M059J (cell line): Measurements from ENCODE around the gene ARHGAP42. TPM values are rescaled to one million over a fixed set of nuclear protein-coding genes. Genes with fewer than 3 reads are reported as not detected.
A peak's percentile ranks its signal among the peaks of the same experiment; 100 is the strongest.
"Not testable (repeated sequence)": the region's sequence is repeated elsewhere in the genome, so short reads cannot be mapped to it uniquely, and the experiment has no call there.

Source experiments
- DNase-seq: peaks from one replicate; pipeline ENCODE4 v3.0.0-alpha.2; 2012; ENCODE audit warnings: low read depth
- total RNA-seq: library from RNA; depleted of rRNA; stranded (reverse); fragments of >200 nt; shearing (Covaris generic); gene quantifications from 2 replicates; pipeline ENCODE4 v1.2.3, GENCODE V29; 2014

The ARHGAP42 gene
- total RNA-seq, 1 experiment from 2014 or later: 5.9 TPM

DNA sequence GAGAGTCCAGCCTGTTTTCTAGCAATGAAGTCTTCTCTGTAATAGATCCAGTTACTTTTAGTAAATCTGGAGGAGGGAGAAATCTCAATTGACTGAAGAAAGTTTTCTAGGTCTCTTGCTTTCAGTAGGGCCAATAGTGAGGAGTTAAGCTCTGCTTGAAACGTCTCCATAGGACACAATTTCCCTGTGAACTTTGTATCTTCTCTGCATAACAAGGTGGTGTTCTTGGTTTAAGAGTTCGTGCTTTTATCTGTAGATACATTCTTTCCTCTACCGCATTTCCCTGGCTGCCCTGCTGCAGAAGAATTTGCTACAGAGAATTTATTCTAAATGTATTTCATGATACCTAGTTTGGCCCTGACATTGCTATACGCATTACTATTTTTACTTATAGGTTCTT is 183.1 kb downstream of the ARHGAP42 start:
- no peak for DNase-seq

DNA sequence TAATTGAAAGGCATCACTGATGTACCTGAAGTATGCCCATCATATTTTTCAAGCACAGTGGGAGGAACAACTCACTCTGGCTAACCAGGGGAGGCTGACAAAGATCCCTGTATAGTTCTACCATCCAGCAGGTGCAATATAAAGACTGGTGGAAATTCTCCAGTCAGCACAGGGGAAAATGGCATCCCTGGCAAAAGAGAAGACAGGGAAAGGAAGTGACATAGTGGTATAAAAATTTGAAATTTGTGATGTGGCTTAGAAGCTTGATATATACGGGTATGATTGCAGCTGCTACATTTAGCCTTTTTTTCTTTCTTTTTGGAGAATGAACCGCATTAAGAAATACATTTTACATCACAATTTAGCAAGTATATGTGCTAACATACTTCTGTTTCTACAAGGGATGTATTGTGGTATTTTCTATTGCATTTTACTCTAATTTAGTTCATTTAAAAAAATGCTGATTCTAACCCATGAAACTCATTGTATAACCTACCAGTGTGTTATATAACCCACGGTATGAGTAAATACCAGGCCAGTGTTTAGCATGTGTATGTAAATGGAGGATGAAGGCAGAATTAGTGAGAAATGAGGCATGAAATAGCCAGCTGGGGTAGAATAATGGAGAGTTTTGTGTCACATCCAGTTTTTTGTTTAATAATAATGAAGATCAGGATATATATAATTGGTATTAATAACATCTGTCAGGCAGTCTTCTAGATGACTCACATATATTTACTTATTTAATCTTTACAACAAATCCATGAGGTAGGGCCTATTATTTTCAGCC is 186.1 kb downstream of the ARHGAP42 start:
- peak; percentile 39 for DNase-seq

DNA sequence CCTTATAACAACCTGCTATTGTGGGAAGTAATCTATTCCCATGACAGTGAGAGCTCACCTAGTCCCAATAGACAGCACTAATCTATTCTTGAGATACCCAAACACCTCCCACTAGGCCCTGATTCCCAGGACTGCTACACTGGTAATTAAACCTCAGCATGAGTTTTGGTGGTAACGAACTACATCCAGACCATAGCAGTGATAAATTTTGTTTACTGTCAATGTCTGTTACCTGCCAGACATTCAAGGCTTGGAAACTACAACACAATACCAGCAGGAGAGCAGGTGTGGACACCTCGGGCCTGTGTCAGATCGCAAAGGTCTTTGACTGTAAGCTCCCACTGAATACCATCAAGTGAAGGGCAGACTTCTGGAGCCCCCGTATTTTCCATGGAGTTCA is 187.1 kb downstream of the ARHGAP42 start:
- no peak for DNase-seq

DNA sequence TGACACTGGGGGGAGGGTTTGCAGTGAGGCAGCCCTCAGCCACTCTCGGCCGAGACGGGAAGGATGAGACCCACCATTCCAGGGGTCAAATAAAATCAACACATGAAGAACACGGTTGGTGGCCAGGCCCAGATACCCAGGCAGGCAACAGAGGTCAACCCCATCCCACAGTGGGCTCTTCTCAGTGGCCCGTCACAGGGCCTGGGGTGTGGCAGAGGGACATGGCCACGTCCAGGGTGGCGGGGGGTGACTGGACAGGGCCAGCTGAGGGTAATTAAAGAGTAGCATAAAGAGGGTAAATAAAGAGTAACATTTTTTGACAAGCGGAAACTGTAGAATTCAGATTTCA is 188.4 kb downstream of the ARHGAP42 start:
- no peak for DNase-seq

DNA sequence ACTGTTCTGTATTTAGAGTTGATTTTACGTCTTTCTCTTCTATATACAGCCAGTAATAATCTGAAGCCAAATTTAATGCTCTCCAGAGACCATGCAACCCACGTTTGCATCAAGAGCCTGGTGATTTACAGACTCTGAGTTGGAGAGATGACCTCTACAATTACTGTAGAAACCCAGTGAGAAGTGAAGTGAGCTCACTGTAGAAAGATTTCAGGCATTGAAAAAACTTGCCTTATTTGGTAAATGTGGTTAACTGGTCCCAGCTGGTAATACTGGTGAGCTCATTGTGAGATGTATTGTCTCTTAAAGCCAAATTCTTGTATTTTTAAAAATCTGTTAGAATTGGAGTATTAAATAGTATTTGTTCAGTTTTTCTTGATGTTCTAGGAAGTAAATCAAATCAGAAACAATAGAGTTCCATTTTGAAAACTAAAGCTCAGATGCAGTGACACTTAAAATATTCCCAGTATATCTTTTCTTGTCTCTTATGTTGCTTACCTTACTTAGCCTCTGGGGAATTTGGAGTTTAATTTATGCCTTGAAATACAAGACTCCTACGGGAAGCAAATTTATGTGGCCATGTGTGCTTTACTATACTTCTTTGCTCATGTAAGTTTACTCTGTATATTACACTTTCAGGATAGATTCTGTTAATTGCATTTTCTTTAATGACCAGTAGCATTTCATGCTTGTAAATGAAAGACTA is 189.9 kb downstream of the ARHGAP42 start:
- DNase-seq: peak; percentile 96

DNA sequence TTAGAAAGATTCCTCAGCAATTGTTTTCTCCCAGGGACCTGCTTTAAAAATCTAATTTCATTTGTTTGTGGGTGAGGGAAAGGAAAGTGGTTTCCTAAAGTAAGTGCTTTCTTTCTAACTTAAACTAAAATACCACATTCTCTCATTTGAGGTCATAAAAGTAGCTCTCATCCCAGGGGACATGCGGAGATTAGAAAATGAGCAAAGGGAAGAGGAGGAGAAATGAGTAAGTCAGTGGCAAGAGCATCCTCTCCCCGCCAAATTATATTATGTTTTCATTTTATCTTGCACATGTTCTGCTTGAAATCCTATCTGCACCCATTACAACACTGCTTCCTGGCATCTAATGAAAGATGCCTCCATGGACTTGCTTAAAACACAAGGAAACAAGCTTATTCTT is 191.4 kb downstream of the ARHGAP42 start:
- no peak for DNase-seq

DNA sequence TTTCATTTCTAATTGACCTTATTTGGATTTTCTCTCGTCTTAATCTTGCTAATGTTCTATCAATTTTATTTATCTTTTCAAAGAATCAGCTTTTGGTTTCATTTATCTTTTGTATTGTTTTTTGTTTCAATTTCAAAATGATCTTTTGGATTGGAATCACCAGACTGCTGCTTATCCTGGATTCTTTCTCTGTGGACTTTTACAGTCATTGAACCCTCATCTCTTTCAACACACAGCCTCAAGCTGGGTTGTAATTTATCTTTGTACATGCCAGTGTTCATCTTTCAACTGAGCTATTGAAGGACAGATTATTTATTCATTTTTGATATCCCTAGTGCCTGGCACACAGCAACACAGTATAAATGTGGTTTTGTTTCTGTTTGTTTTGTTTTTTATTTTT is 195.9 kb downstream of the ARHGAP42 start:
- DNase-seq: no peak

DNA sequence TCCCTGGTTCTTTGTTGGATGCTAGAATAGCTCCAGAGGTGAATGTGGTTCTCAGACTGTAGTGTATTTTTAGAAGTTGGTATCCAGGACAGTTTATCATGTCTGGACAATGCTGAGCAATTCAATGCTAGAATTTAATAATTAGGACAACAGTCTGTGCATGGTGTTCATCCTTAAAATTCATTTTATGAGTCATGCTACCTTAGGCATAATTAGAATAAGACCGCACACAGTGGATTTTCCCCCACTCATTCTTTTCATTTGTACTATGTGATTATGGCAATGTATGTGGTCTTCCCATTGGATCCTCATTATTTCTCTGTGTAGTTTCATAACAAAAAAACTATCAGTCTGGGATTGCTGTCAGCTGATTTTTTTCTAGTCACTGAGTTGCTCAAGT is 196.7 kb downstream of the ARHGAP42 start:
- peak; percentile 51 for DNase-seq

DNA sequence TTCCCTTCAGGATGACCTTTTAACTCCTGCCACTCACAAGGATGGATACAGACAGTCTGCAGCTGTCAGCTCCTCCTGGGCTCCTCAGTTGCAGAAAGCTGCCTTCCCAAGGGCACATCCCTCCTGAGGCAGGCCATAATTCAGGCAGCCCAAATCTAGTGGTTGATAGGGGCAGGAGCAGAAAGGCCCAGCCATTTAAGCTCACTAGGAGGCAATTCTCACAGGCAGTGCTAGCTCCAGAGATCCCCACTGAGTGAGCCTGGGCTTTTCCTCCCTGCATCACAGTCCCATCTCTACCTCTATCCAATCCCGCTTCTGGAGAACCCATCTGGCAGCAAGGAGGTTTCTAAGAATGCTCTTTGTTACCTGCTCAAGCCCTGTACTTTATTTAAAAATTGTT is 200.6 kb downstream of the ARHGAP42 start:
- DNase-seq: no peak

DNA sequence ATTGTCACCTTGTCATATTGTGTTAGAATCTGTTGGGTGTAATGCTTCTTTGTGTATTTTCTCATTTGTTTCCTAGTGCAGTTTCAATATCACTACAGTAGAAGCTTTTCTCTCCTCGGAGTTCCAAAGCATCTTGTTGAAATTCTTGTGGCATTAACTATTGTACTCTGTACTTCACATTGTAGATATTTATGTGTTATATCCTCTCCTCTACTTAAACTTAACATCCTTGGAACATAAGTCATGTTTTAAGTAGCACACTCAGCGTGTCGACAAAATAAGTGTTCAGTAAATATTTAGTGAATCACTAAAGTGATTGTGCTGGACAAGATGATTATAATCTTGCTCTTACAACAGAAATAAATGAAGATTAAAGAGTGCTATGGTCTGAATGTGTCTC is 201.7 kb downstream of the ARHGAP42 start:
- no peak for DNase-seq

DNA sequence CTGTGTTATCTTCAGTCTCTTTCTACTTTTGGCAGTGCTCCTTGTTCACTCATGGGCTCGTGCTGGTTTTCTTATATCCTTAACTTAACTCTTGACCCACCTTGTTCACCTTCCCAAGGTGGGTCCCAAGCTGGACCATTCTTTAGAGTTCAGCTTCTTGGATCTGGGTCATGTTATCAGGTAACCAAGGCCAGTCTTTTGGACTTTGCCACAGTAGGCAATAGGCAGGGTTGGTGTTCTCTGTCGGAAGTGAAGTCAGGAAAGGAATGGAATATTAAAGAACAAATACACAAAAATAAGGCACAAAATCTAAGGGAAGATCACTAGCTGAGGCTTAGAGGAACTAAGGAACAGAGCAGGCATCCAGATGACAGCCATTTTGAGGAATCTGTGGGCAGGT is 202.7 kb downstream of the ARHGAP42 start:
- no peak for DNase-seq

DNA sequence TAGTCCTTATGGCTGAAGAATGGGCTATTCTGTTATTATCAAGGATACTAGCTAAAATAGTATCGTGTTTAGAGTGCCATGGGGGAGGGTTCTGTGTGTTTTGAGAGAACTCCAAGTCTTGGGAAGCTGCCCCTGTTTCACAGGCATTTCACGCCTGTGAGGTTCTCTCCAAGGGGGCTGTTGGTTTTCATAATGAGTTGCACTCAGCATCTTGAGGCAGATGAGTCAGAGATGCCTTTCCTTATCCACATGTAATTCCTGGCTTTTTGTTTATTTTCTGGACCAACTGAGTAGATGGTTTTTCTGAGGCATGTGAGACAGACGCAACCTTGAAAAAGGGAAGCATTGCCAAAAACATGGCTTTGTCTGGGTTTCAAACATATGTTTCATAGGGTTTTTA is 203.7 kb downstream of the ARHGAP42 start:
- DNase-seq: peak; percentile 92

DNA sequence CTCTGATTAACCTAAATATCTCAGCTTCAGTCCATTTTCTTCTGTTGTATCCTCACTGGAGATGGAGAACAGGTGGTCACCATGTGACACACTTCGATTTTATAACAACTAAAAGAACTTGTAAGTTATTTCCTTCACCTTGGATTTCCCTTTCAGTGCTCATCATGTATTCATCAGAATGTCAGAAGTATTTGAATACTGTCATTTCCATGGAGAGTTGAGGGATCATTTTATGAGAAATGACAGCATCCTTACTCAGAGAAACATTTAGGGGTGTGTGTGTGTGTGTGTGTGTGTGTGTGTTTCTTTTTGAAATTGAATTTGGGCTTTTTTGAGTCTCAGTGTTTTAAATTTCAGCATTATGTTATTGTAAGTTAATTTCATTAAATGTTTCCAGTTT is 205.8 kb downstream of the ARHGAP42 start:
- peak; percentile 40 for DNase-seq

DNA sequence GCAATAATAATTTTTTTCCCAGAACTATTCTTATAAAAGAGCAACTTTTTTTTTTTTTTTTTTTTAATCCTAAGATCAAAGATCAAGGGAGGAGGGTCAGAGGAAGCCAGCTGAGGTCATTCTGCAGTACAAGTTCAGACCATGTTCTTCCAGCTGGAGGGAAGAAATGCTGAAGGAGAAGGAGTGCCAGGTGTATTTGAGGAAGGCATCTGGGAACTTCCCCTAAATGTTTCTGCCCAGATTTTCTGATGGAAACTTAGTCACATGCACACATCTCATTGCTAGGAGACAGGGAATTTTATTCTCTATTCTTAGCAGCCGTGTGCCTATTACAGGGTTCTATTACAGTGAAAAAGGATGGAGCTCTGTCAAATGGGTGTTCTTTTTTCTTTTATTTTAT is 208.4 kb downstream of the ARHGAP42 start:
- DNase-seq: no peak

DNA sequence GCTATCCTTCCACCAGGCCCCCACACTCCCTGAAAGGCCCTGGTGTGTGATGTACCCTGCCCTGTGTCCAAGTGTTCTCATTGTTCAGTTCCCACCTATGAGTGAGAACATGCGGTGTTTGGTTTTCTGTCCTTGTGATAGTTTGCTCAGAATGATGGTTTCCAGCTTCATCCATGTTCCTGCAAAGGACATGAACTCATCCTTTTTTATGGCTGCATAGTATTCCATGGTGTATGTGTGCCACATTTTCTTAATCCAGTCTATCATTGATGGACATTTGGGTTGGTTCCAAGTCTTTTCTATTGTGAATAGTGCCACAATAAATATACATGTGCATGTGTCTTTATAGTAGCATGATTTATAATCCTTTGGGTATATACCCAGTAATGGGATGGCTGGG is 208.9 kb downstream of the ARHGAP42 start:
- DNase-seq: not testable (repeated sequence)

DNA sequence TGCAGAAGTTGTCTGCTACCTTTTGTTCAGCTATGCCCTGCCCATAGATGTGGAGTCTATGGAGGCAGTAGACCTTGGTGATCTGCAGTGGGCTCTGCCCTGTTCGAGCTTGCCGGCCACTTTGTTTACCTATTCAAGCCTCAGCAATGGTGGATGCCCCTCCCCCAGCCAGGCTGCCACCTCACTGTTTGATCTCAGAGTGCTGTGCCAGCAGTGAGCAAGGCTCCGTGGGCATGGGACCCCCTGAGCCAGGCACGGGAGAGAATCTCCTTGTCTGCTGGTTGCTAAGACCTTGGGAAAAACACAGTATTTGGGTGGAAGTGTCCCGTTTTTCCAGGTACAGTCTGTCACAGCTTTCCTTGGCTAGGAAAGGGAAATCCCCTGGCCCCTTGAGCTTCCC is 214.4 kb downstream of the ARHGAP42 start:
- not testable (repeated sequence) for DNase-seq

DNA sequence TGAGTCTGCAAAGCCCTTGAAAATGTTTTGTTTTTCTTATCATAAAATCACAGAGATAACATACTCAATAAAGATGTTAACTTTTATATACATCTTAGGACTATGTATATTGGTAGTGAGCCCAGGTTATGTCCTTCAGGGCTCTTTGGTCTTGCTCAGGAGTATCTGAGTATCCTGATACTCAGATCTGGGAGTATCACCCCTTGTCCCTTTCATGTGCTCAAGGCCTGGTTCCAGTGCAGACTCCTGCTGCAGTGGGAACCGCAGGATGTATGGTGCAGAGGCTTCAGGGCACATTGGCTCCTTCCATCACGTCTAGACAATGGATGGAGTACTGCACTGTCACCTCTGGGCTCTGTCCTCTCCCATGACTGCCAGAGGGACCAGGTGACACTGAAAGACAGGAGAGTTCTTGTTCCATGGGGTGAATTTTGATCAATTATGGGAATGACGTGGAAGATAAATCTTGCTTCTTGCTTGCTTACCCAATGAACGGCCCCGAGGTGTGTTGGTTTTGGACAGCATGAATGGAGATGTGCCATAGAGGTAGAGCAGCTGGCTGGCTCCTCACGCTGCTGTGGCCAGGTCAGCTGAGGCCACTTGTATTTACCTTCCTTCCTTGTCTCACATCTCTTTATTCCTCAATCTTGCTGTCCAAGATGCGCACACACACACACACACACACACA is 215.5 kb downstream of the ARHGAP42 start:
- peak; percentile 4 for DNase-seq

DNA sequence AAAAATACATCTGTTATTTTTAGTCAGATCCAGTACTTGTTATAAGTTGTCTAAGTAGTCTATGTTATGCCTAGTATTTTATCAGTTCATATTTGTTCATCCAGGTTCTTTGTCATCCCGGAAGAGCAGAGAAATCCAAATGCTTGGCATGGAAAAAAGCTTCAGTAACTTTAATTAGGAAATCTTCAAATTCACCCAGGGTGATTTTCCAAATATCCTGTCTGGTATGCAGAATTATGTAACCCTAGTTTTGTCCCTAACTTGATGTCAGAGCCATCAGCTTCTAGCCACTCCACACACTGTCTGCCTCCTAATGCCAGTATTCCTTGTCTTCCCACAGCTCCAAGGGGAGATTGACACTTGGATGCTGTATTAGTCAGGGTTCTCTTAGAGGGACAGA is 216.2 kb downstream of the ARHGAP42 start:
- DNase-seq: peak; percentile 4

DNA sequence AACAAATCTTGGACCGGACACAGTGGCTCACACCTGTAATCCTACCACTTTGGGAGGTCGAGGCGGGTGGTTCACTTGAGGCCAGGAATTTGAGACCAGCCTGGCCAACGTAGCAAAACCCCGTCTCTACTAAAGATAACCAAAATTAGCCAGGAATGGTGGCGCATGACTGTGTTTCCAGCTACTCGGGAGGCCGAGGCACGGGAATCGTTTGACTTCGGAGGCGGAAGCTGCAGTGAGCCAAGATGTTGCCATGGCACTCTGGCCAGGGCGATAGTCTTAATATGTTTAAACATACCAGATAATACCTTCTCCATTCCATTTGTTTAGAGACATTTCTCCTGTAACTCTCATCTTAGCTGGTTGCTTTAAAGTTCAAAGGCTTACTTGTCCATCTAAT is 218.6 kb downstream of the ARHGAP42 start:
- no peak for DNase-seq

DNA sequence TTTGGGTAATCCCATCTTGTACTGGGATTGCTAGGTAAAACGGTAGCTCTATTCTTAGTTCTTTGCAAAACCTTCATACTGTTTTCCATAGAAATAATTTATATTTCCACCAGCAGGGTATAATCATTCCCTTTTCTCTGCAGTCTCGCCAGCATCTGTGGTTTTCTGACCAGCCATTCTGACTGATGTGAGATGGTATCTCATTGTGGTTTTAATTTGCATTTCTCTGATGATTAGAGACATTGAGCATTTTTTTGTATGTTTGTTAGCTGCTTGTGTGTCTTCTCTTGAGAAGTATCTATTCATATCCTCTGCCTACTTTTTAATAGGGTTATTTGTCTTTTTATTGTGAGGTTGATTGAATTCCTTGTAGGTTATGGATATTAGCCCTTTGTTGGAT is 221.7 kb downstream of the ARHGAP42 start:
- DNase-seq: peak; percentile 85

DNA sequence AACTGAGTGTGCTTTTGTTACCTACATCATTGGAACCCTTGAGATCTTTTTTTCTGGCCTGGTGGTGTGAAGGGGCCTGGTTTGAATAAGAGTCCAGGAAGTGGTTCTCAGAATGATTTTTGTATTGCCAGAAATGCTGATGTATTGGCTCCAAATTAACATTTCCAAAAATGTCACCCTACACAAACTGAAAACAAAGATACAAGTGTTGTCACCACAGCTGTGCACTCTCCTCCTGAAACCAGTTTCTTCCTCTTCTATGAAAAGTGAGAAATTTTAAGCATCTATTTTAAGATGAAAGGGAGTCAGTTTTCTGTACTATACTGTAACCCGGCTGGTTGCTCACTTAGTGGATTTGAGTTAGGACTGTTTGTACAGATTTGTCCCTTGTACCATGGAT is 223.7 kb downstream of the ARHGAP42 start:
- DNase-seq: no peak

DNA sequence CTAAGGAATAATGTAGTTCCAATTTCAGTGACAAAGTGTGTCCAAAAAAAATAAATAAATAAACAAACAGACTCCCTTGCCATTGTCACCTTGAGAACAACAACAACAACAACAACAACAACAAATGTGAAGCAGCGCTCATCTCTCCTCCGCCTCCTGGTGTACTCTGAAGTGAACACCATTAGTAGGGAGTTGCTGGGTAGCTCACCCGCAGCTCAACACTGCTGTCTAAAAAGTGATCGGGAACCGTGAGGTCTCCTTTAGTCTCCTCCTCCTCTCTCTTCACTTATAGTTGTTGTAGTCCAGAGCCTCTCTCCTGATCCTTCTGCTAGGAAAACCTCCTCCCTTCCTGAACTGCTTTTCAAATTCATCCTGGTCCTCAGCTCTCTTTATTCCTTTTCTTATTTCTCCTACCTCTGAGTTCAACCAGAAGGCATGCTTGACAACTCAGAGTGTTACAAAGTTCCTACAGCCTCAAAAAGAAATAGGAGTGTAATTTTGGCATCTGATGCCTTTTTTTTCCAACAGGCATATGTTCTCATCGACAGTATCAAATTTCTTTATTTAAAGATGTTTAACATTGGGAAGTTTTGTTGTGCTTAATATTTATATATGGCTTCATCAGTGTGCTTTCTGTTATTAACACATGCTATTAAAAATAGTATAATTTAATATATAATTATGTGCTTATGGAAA is 227.5 kb downstream of the ARHGAP42 start:
- DNase-seq: no peak
